IMR-90 (cell line): ENCODE results near the gene MCF2L2. TPM values are rescaled to one million over a fixed set of nuclear protein-coding genes. Genes with fewer than 3 reads are reported as not detected.

ENCODE experiments used
- ATAC-seq: fragments of 200-7000 bp; cut with Tn5 transposase; 2 replicates; pipeline ENCODE4 v1.9.1; 2020; ENCODE audit warnings: low read depth, mild to moderate bottlenecking, moderate library complexity
- BruUV-seq: library from RNA; stranded (reverse); fragments of 400-500 nt; replicated peaks from 2 replicates; lab custom pipeline; 2021; lab: Mats Ljungman, UMichigan
- CTCF ChIA-PET: fragments of 300-600 bp; formaldehyde crosslinking; extraction: SDS; loops from one replicate; lab custom pipeline; 2021; ENCODE audit warnings: antibody characterized with exemption; lab: Yijun Ruan, JAX
- POLR2A ChIA-PET: fragments of 300-600 bp; sonication (Branson Sonifier 250); formaldehyde crosslinking; loops from one replicate; lab custom pipeline; 2022; ENCODE audit warnings: antibody characterized with exemption; ENCODE audit not compliant: unreplicated experiment; lab: Charles Lee
- DNase-seq: peaks from one replicate; pipeline ENCODE4 v3.0.0; 2013
- H2AFZ ChIP-seq: replicated peaks from 2 replicates; pipeline ENCODE3; 2013; ENCODE audit warnings: low read length, mild to moderate bottlenecking; ENCODE audit not compliant: poor library complexity
- H2AK5ac ChIP-seq: 2 replicates; pipeline ENCODE4 v1.6.1; 2013; ENCODE audit warnings: low read depth, low read length, inconsistent platforms
- H2AK9ac ChIP-seq: replicated peaks from 2 replicates; pipeline ENCODE3; 2013; ENCODE audit warnings: mild to moderate bottlenecking, low read depth, low read length, moderate library complexity; ENCODE audit not compliant: poor library complexity
- H2BK120ac ChIP-seq: 2 replicates; pipeline ENCODE4 v1.6.1; 2013; ENCODE audit warnings: low read depth, low read length, inconsistent platforms
- H2BK15ac ChIP-seq: 3 replicates; pipeline ENCODE4 v1.6.1; 2013; ENCODE audit warnings: low read depth, low read length, inconsistent platforms
- H2BK20ac ChIP-seq: 2 replicates; pipeline ENCODE4 v1.6.1; 2013; ENCODE audit warnings: low read depth, mild to moderate bottlenecking, inconsistent platforms, low read length, moderate library complexity
- H2BK5ac ChIP-seq: 2 replicates; pipeline ENCODE4 v1.6.1; 2013; ENCODE audit warnings: mild to moderate bottlenecking, low read depth, low read length, inconsistent platforms; ENCODE audit not compliant: poor library complexity, severe bottlenecking
- H3K14ac ChIP-seq: replicated peaks from 2 replicates; pipeline ENCODE4 v1.6.1; 2013; ENCODE audit warnings: low read depth, low read length, inconsistent platforms
- H3K18ac ChIP-seq: 2 replicates; pipeline ENCODE4 v1.6.1; 2013; ENCODE audit warnings: low read depth, low read length, control low read depth
- H3K23ac ChIP-seq: 2 replicates; pipeline ENCODE4 v1.6.1; 2013; ENCODE audit warnings: low read depth, low read length, inconsistent platforms
- H3K27ac ChIP-seq: 2 replicates; pipeline ENCODE4 v1.5.1; 2013; ENCODE audit warnings: mild to moderate bottlenecking, control low read depth, low read length; ENCODE audit not compliant: insufficient read depth
- H3K27me3 ChIP-seq: 2 replicates; pipeline ENCODE4 v1.6.1; 2013; ENCODE audit warnings: low read length; ENCODE audit not compliant: control insufficient read depth, insufficient read depth
- H3K36me3 ChIP-seq: 2 replicates; pipeline ENCODE4 v1.6.1; 2013; ENCODE audit warnings: low read length, mixed read lengths; ENCODE audit not compliant: control insufficient read depth, insufficient read depth
- H3K4ac ChIP-seq: 2 replicates; pipeline ENCODE4 v1.6.1; 2013; ENCODE audit warnings: low read depth, low read length, inconsistent platforms
- H3K4me1 ChIP-seq: 2 replicates; pipeline ENCODE4 v1.6.1; 2013; ENCODE audit warnings: low read length, mixed read lengths; ENCODE audit not compliant: control insufficient read depth, insufficient read depth
- H3K4me2 ChIP-seq: 2 replicates; pipeline ENCODE4 v1.6.1; 2013; ENCODE audit warnings: low read depth, mild to moderate bottlenecking, control low read depth, low read length, moderate library complexity
- H3K4me3 ChIP-seq: 2 replicates; pipeline ENCODE4 v1.5.1; 2013; ENCODE audit warnings: low read depth, mild to moderate bottlenecking, control low read depth, low read length, moderate library complexity; ENCODE audit not compliant: insufficient read depth
- H3K56ac ChIP-seq: 2 replicates; pipeline ENCODE4 v1.6.1; 2013; ENCODE audit warnings: low read length, inconsistent platforms; ENCODE audit not compliant: insufficient read depth; ENCODE audit errors: extremely low read depth
- H3K79me1 ChIP-seq, 2 experiments: 2 replicates each; pipeline ENCODE4 v1.6.1; 2013; ENCODE audit warnings: low read length in 2 of 2, inconsistent platforms in 1 of 2, low read depth in 1 of 2
- H3K9ac ChIP-seq: 2 replicates; pipeline ENCODE4 v1.6.1; 2013; ENCODE audit warnings: low read depth, low read length, control low read depth
- H3K9me1 ChIP-seq: 2 replicates; pipeline ENCODE4 v1.6.1; 2013; ENCODE audit warnings: low read length, inconsistent platforms; ENCODE audit not compliant: insufficient read depth
- H3K9me3 ChIP-seq: 2 replicates; pipeline ENCODE4 v1.6.1; 2013; ENCODE audit warnings: low read length; ENCODE audit not compliant: control insufficient read depth, insufficient read depth
- H4K20me1 ChIP-seq: 2 replicates; pipeline ENCODE4 v1.6.1; 2013; ENCODE audit warnings: low read length, inconsistent platforms; ENCODE audit not compliant: insufficient read depth
- H4K5ac ChIP-seq: 2 replicates; pipeline ENCODE4 v1.6.1; 2013; ENCODE audit warnings: mild to moderate bottlenecking, low read depth, low read length, control low read depth
- H4K8ac ChIP-seq, 2 experiments: 2 replicates each; pipeline ENCODE4 v1.6.1; 2013; ENCODE audit warnings: low read depth in 2 of 2, low read length in 2 of 2, control low read depth in 1 of 2, inconsistent platforms in 1 of 2
- H4K91ac ChIP-seq: 2 replicates; pipeline ENCODE4 v1.6.1; 2013; ENCODE audit warnings: low read depth, low read length, inconsistent platforms; ENCODE audit not compliant: insufficient read depth
- BHLHE40 ChIP-seq: fragments of 150-350 bp; IDR thresholded peaks from 2 replicates; pipeline ENCODE4 v1.6.1; 2016; ENCODE audit warnings: mild to moderate bottlenecking, low read depth, low read length
- CHD1 ChIP-seq: IDR thresholded peaks from 2 replicates; pipeline ENCODE4 v1.6.1; 2012; ENCODE audit warnings: low read depth, low read length, improper control_type of control experiment
- CTCF ChIP-seq: conservative IDR thresholded peaks from 2 replicates; pipeline ENCODE4 v1.5.1; 2012; ENCODE audit warnings: mild to moderate bottlenecking, low read depth, low read length, improper control_type of control experiment
- ELK1 ChIP-seq: fragments of 150-350 bp; IDR thresholded peaks from 2 replicates; pipeline ENCODE4 v1.6.1; 2016; ENCODE audit warnings: low read depth, mild to moderate bottlenecking, low read length, moderate library complexity, borderline replicate concordance
- MAZ ChIP-seq: IDR thresholded peaks from 2 replicates; pipeline ENCODE4 v1.6.1; 2012; ENCODE audit warnings: low read depth, mild to moderate bottlenecking, low read length, improper control_type of control experiment, moderate library complexity, borderline replicate concordance
- MXI1 ChIP-seq: IDR thresholded peaks from 2 replicates; pipeline ENCODE4 v1.6.1; 2012; ENCODE audit warnings: low read depth, mild to moderate bottlenecking, low read length, moderate library complexity, borderline replicate concordance
- POLR2A ChIP-seq: IDR thresholded peaks from 2 replicates; pipeline ENCODE4 v1.6.1; 2012; ENCODE audit warnings: mild to moderate bottlenecking, low read depth, low read length
- RFX5 ChIP-seq: IDR thresholded peaks from 2 replicates; pipeline ENCODE4 v1.8.0; 2012; ENCODE audit warnings: low read depth, mild to moderate bottlenecking, low read length, moderate library complexity
- SMC3 ChIP-seq: fragments of 150-350 bp; IDR thresholded peaks from 2 replicates; pipeline ENCODE4 v1.6.1; 2016; ENCODE audit warnings: low read depth, mild to moderate bottlenecking, antibody characterized with exemption, low read length, moderate library complexity
- WGBS, 2 experiments: methylation state at CpG; one replicate each; pipeline versions ENCODE4 v1.1.5 to v1.1.7; 2013; ENCODE audit warnings: missing lambda C conversion rate in 2 of 2; ENCODE audit not compliant: insufficient read length in 1 of 2; ENCODE audit errors: extremely low coverage in 2 of 2; 5-methylcytosine and 5-hydroxymethylcytosine counted together
- dilution Hi-C: fragments of 300-500 bp; cut with HindIII; formaldehyde crosslinking; loops from one replicate; pipeline ENCODE4 v1.14.3; 2018; ENCODE audit warnings: low sequenced_read_pairs; ENCODE audit not compliant: unreplicated experiment
- in situ Hi-C: fragments of 300-500 bp; cut with MboI; formaldehyde crosslinking; loops from 3 replicates; pipeline ENCODE4 v1.14.3; 2019; ENCODE audit warnings: low sequenced_read_pairs, inconsistent platforms, mixed read lengths
- intact Hi-C: fragments of 100-400 bp; cut with micrococcal nuclease; formaldehyde crosslinking; loops from 2 replicates; pipeline ENCODE4 v1.10.0; 2022
- polyA plus RNA-seq, 3 experiments: library from polyadenylated mRNA; depleted of rRNA; stranded (reverse); fragments of >200 nt; gene quantifications; 2 replicates each; pipeline ENCODE4 v1.2.3, GENCODE V29; 2012; ENCODE audit warnings: low replicate concordance in 1 of 3
- total RNA-seq: library from RNA; depleted of rRNA; stranded (reverse); fragments of >200 nt; gene quantifications from 2 replicates; pipeline ENCODE4 v1.2.3, GENCODE V29; 2012

MCF2L2 gene
- total and polyA plus RNA-seq, 2 of the 4 experiments (the other 2 are of a cell fraction) = under 0.01 TPM; not detected in 1

DNA sequence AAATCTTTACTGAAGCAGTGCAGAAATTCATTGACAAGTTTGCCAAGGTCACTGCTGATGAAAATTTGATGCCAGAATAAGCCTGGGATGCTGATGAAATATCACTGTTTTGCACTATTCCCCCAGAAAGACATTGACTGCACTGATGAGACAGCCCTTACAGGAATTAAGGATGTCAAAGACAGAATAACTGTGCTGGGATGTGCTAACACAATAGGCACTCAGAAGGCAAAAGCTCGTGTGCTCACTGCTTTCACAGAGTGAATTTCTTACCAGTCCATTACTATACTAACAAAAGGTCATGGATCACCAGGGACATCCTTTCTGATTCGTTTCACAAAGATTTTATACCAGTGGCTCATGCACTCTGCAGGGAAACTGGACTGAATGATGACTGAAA, 69.4 kb downstream of the MCF2L2 start:
- Histone ChIP-seq H2BK120ac (no peak overlapping the region), H3K9me1 (no peaks in the 10 kb centered on the region; the same call in 1 of the 2 replicates), H4K20me1 (no peaks in the 10 kb centered on the region), H3K79me1 (no peaks in the 10 kb centered on the region), H3K27me3 (peaks cover 14% of the 10 kb centered on the region), H2BK5ac (no peak overlapping the region), H3K56ac (no peak overlapping the region), H3K4me3 (no peak overlapping the region), H3K4me2 (no peak overlapping the region), H3K18ac (no peak overlapping the region), H2AFZ (no peak overlapping the region), H2AK5ac (no peak overlapping the region), H3K23ac (no peak overlapping the region), H4K5ac (no peak overlapping the region), H3K27ac (no peak overlapping the region), H4K91ac (no peak overlapping the region), H3K9ac (no peak overlapping the region), H2BK20ac (no peak overlapping the region), H3K36me3 (no peaks in the 10 kb centered on the region), H4K8ac (no peak overlapping the region), H3K4ac (no peak overlapping the region), H2BK15ac (no peak overlapping the region), H3K4me1 (no peaks in the 10 kb centered on the region), H3K14ac (no peak overlapping the region), H3K9me3 (no peaks in the 10 kb centered on the region), H2AK9ac (no peak overlapping the region)
- WGBS, 2 experiments = 0% methylated on average over 1 of the region's 2 CpGs; no CpG with 5 or more reads in 1 of the 2 experiments
- no peak for TF ChIP-seq CTCF
- no peak for TF ChIP-seq MXI1
- no peak for TF ChIP-seq ELK1
- TF ChIP-seq BHLHE40 = no peak
- no peak for TF ChIP-seq CHD1
- TF ChIP-seq POLR2A = no peak
- TF ChIP-seq RFX5 = no peak
- TF ChIP-seq SMC3 = no peak
- no peak for TF ChIP-seq MAZ
- CTCF ChIA-PET = no interaction called here
- dilution Hi-C loops = no loop called here
- no TSS peak for BruUV-seq
- intact Hi-C loops = no loop called here
- in situ Hi-C loops = no loop called here
- DNase-seq (no peak), ATAC-seq (no peak)
- POLR2A ChIA-PET = no interaction called here
